ENCODE results near the gene ARID1A. TPM values are rescaled to one million over a fixed set of nuclear protein-coding genes. Genes with fewer than 3 reads are reported as not detected.
"Not testable (repeated sequence)": the region's sequence is repeated elsewhere in the genome, so short reads cannot be mapped to it uniquely, and the experiment has no call there.

The ARID1A gene
- total and polyA plus RNA-seq, 2 of the 4 experiments (the other 2 are of a cell fraction): 14.0 to 40.7 TPM

DNA sequence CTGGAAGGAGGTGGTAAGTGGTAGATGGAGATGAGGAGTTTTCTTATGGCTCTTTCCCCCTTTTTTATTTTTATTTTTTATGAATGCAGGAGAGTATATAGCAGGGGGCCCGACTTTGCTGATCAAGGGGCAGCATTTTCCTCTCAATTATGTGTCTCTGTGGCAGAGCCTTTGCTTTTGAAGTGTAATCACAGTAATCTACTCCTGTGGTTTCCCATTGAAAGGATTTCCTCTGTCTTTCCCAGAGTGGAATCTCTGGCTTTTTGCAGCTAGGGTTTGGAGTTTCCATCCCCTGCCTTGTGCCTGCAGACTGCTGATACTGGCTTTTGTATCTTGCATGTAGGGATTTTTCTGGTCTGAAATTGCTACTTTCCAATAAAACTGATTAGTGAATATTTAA lies 29.1 kb downstream of the ARID1A start:
- H3K9me1 ChIP-seq (ENCODE audit: insufficient read depth, low read length): peaks cover 30% of the 10 kb centered on the region
- no peak for TF ChIP-seq BHLHE40 (IDR thresholded peaks at IDR 0.05; ENCODE audit: low read depth, low read length)
- TF ChIP-seq FOS (IDR thresholded peaks at IDR 0.05; ENCODE audit: low read depth, low read length): no peak
- TF ChIP-seq RFX5 (IDR thresholded peaks at IDR 0.05; ENCODE audit: low read depth, low read length): no peak
- TF ChIP-seq, protein P1, sequence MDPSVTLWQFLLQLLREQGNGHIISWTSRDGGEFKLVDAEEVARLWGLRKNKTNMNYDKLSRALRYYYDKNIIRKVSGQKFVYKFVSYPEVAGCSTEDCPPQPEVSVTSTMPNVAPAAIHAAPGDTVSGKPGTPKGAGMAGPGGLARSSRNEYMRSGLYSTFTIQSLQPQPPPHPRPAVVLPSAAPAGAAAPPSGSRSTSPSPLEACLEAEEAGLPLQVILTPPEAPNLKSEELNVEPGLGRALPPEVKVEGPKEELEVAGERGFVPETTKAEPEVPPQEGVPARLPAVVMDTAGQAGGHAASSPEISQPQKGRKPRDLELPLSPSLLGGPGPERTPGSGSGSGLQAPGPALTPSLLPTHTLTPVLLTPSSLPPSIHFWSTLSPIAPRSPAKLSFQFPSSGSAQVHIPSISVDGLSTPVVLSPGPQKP (IDR thresholded peaks at IDR 0.05; ENCODE audit: borderline replicate concordance, low read depth, low read length): no peak
- no peak for TF ChIP-seq CHD1 (IDR thresholded peaks at IDR 0.05; ENCODE audit: low read depth, low read length)
- H2BK120ac ChIP-seq (ENCODE audit: low read depth, low read length): no peak overlapping the region
- no peaks in the 10 kb centered on the region for H3K27me3 ChIP-seq (ENCODE audit: control insufficient read depth, insufficient read depth, low read length)
- intact Hi-C loops (cut with micrococcal nuclease) (no loop called here), in situ Hi-C loops (cut with MboI; ENCODE audit: low sequenced_read_pairs) (no loop called here), dilution Hi-C loops (cut with HindIII; ENCODE audit: low sequenced_read_pairs, unreplicated experiment) (no loop called here)
- H3K9me3 ChIP-seq (ENCODE audit: control insufficient read depth, insufficient read depth, low read length): no peaks in the 10 kb centered on the region
- H3K36me3 ChIP-seq (ENCODE audit: control insufficient read depth, insufficient read depth, low read length): peaks cover 5% of the 10 kb centered on the region
- no peak overlapping the region for H3K14ac ChIP-seq (replicated peaks; ENCODE audit: low read depth, low read length)
- no peak for ATAC-seq (ENCODE audit: low read depth)
- no peak overlapping the region for H4K8ac ChIP-seq (ENCODE audit: low read depth in 2 of 2, low read length in 2 of 2)
- no CpG with 5 or more reads among the region's 1 CpG for WGBS, 2 experiments (ENCODE audit: extremely low coverage in 2 of 2, insufficient read length in 1 of 2)
- peaks cover 29% of the 10 kb centered on the region for H3K4me1 ChIP-seq (ENCODE audit: control insufficient read depth, insufficient read depth, low read length)
- no peak overlapping the region for H3K23ac ChIP-seq (ENCODE audit: low read depth, low read length)
- H3K4me3 ChIP-seq (ENCODE audit: insufficient read depth, low read depth, low read length): no peak overlapping the region
- H2AFZ ChIP-seq (replicated peaks; ENCODE audit: low read length, poor library complexity): no peak overlapping the region
- H3K4me2 ChIP-seq (ENCODE audit: low read depth, low read length): no peak overlapping the region
- H3K56ac ChIP-seq (ENCODE audit: extremely low read depth, insufficient read depth, low read length): no peak overlapping the region
- H3K18ac ChIP-seq (ENCODE audit: low read depth, low read length): no peak overlapping the region
- H2BK15ac ChIP-seq (ENCODE audit: low read depth, low read length): no peak overlapping the region
- H3K4ac ChIP-seq (ENCODE audit: low read depth, low read length): no peak overlapping the region
- CTCF ChIA-PET: interaction anchor here (0.6 kb wide), 1 partner anchor 33 kb away, joined by 3 read pairs; no protein-coding TSS in a partner anchor
- H3K79me1 ChIP-seq (ENCODE audit: low read depth in 1 of 2, low read length in 2 of 2): peaks cover 6 to 96% of the 10 kb centered on the region in 2 experiments
- H2BK20ac ChIP-seq (ENCODE audit: low read depth, low read length): no peak overlapping the region
- DNase-seq: no peak
- H2AK9ac ChIP-seq (replicated peaks; ENCODE audit: low read depth, low read length, poor library complexity): no peak overlapping the region
- no peak overlapping the region for H2BK5ac ChIP-seq (ENCODE audit: low read depth, low read length, poor library complexity, severe bottlenecking)
- no peak overlapping the region for H4K5ac ChIP-seq (ENCODE audit: low read depth, low read length)
- no peak overlapping the region for H2AK5ac ChIP-seq (ENCODE audit: low read depth, low read length)
- H4K91ac ChIP-seq (ENCODE audit: insufficient read depth, low read depth, low read length): no peak overlapping the region
- POLR2A ChIA-PET (ENCODE audit: unreplicated experiment): no interaction called here
- no peak overlapping the region for H3K9ac ChIP-seq (ENCODE audit: low read depth, low read length)
- H3K27ac ChIP-seq (ENCODE audit: insufficient read depth, low read length): no peak overlapping the region
- peaks cover 100% of the 10 kb centered on the region for H4K20me1 ChIP-seq (ENCODE audit: insufficient read depth, low read length)
- no TSS peak for BruUV-seq (replicated peaks)

DNA sequence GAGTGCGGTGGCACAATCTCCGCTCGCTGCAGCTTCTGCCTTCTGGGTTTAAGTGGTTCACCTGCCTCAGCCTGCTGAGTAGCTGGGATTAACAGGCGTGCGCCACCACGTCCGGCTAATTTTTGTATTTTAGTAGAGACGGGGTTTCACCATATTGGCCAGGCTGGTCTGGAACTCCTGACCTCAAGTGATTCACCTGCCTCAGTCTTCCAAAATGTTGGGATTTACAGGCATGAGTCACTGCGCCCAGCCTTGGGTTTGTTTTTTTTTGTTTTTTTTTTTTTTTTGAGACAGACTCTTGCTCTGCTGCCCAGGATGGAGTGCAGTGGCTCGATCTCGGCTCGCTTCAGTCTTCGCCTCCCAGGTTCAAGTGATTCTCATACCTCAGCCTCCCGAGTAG lies 30.1 kb downstream of the ARID1A start:
- intact Hi-C loops (cut with micrococcal nuclease); H3K56ac ChIP-seq (ENCODE audit: extremely low read depth, insufficient read depth, low read length); ATAC-seq (ENCODE audit: low read depth); H2BK20ac ChIP-seq (ENCODE audit: low read depth, low read length); H2BK120ac ChIP-seq (ENCODE audit: low read depth, low read length); H2BK5ac ChIP-seq (ENCODE audit: low read depth, low read length, poor library complexity, severe bottlenecking); dilution Hi-C loops (cut with HindIII; ENCODE audit: low sequenced_read_pairs, unreplicated experiment); H3K9ac ChIP-seq (ENCODE audit: low read depth, low read length); H4K5ac ChIP-seq (ENCODE audit: low read depth, low read length); H3K23ac ChIP-seq (ENCODE audit: low read depth, low read length); H3K9me3 ChIP-seq (ENCODE audit: control insufficient read depth, insufficient read depth, low read length); H2AK9ac ChIP-seq (replicated peaks; ENCODE audit: low read depth, low read length, poor library complexity); H4K8ac ChIP-seq (ENCODE audit: low read depth in 2 of 2, low read length in 2 of 2); H2AK5ac ChIP-seq (ENCODE audit: low read depth, low read length); H3K4ac ChIP-seq (ENCODE audit: low read depth, low read length); in situ Hi-C loops (cut with MboI; ENCODE audit: low sequenced_read_pairs); BruUV-seq (replicated peaks); H2BK15ac ChIP-seq (ENCODE audit: low read depth, low read length); H3K18ac ChIP-seq (ENCODE audit: low read depth, low read length); H3K14ac ChIP-seq (replicated peaks; ENCODE audit: low read depth, low read length); H3K27ac ChIP-seq (ENCODE audit: insufficient read depth, low read length); H3K36me3 ChIP-seq (ENCODE audit: control insufficient read depth, insufficient read depth, low read length); POLR2A ChIA-PET (ENCODE audit: unreplicated experiment); H2AFZ ChIP-seq (replicated peaks; ENCODE audit: low read length, poor library complexity); H3K4me3 ChIP-seq (ENCODE audit: insufficient read depth, low read depth, low read length); H4K91ac ChIP-seq (ENCODE audit: insufficient read depth, low read depth, low read length); H3K27me3 ChIP-seq (ENCODE audit: control insufficient read depth, insufficient read depth, low read length); H3K4me2 ChIP-seq (ENCODE audit: low read depth, low read length): not testable (repeated sequence)
- peaks cover 8 to 91% of the 10 kb centered on the region in 2 experiments for H3K79me1 ChIP-seq (ENCODE audit: low read depth in 1 of 2, low read length in 2 of 2)
- 77% methylated on average over 5 of the region's 14 CpGs; no CpG with 5 or more reads in 1 of the 2 experiments for WGBS, 2 experiments (ENCODE audit: extremely low coverage in 2 of 2, insufficient read length in 1 of 2)
- DNase-seq: peak; percentile 70
- peaks cover 97% of the 10 kb centered on the region for H4K20me1 ChIP-seq (ENCODE audit: insufficient read depth, low read length)
- CTCF ChIA-PET: interaction anchor here (0.7 kb wide), 1 partner anchor 63 kb away, joined by 3 read pairs; no protein-coding TSS in a partner anchor
- peaks cover 30% of the 10 kb centered on the region for H3K4me1 ChIP-seq (ENCODE audit: control insufficient read depth, insufficient read depth, low read length)
- H3K9me1 ChIP-seq (ENCODE audit: insufficient read depth, low read length): peaks cover 32% of the 10 kb centered on the region
